Measurements from ENCODE around the gene SOX1.

The SOX1 gene

DNA sequence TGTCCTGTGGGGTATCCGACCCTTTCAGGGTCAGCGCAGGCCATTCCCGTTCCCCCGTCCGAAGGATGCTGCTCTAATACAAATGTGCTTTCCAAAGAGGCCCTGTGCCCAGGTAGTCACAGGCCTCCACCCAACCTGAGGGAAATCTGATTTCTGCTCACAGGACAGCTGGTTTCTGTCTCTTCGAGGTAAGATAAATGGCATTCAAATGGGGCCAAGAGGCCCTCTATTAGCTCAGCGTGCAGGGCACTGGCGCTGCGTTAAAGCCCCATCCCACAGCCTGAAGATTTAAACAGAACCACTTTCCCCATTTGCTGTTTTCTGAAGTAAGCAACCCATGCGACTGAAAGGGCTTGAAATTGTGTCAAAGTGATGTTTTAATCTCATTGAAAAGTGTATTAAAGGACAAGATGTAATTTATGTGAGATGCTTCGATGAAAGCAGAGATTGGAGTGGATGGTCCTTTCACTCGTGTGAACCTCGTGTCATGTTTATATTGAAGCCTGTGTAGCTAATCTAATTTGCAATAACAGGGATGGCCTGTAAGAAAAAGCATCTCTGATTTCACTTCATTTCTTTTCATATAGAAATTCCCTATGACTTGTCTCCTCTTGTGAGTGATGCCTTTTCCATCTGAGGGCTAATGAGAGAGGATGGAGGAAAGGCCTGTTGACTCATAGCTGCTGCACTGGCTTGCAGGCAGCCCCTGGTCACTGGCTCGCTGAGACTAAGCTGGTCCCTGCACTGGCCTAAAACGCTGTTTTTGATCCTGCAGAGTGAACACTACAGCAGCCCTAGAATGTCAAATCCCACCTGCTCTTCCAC is 7.3 kb upstream of the SOX1 start:
- no peak for DNase-seq

DNA sequence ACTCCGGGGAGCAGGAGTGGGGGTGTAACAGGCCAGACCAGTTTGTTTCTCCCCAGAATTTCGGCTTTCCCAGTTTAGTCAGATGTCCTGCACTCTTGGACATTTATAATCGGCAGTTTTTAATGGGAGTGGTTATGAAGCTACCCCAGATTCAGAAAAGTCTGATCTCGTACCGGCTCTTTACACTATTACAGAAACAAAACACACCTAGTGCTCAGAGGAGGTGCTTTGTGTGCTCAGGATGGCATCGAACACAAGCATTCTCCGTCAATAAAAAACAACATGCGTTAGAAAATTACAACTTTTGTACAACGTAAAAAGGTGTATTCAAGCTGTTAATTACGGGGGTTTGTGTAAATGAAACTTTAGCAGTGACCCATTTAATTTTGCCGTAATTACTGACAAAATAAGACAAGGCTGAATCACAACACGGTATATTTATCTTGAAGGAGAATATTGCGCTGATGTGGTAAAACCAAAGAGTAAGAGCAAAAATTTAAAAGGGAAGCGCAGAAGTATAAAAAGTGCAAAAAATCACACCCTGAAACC is 6.6 kb upstream of the SOX1 start:
- no peak for DNase-seq

GRCh38 chr13:112060899-112061366 is 6.0 kb upstream of the SOX1 start:
- no peak for DNase-seq

GRCh38 chr13:112061367-112062061 is 5.4 kb upstream of the SOX1 start:
- DNase-seq: no peak

- no peak for DNase-seq
Observed at GRCh38 chr13:112062072-112062567, 4.8 kb upstream of the SOX1 start.

DNA sequence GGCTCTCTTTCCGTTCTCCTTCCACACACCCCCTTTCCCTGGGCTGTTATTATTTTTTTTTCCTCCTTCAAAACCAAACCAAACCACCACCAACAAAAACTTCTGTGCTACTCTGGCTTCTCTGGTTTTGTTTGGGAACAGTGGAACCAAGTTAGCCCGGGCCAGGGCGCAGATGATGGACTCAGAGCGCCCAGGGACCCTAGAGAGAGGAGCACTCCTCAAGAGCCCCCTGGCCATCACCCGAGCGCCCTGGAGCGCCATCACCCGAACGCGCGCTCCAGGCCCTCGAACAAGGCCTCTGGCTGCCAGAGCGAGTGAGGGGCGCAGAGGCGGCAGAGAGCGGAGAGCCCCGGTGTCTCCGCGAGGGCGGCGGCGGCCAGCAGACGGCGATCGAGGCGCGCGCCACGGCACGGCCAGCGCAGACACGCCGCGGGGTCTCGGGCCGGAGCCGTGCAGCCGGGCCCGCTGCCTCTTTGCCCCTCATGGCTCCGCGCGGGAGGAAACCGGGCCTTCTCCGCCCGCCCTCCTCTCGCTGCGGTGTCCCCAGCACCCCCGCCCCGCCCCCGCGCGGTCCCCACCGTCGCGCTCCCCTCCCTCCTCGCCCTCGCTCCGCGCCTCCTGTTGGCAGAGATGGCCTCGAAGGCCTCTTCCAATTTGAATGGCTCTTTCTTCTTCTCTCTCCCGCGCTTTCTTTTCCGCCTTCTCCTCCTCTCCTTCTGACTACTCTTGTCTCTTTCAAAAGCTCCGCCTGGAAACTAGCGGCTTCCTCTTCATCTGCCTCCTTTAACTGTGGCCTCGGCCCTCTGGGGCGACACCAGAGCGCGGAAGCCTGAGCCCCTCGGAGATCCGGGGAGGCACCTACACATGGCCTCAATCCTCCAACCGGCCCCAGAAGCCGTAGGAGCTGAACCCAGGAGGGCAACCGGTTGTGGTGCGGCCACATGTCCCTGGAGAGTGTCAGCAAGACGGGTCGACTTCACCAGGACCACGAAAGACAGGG is 4.1 kb upstream of the SOX1 start:
- no peak for DNase-seq

- no peak for DNase-seq
Observed at GRCh38 chr13:112063807-112064206, 3.1 kb upstream of the SOX1 start.

GRCh38 chr13:112064222-112064621 is 2.7 kb upstream of the SOX1 start:
- DNase-seq: no peak

DNA sequence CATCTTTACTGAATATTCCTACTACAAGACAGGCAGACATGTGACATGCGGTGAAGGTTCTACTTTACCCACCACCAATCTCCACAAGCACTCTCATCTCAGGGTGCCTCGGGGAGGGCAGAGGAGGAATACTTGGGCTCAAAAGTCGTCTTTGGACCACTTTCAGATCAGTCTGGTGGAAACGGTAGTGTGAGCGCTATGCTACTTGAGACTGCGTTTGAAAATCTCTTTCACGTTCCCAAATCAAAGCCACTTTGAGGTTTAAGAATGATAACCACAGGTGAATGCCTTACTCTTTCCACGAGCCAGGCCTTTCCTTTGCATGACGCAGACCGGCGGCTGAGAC is 1.5 kb upstream of the SOX1 start:
- DNase-seq: no peak

GRCh38 chr13:112065867-112066623 is 904 bp upstream of the SOX1 start:
- DNase-seq: no peak

- peak; percentile 56 for DNase-seq
Observed at GRCh38 chr13:112066624-112067004, 335 bp upstream of the SOX1 start.

- DNase-seq: no peak
Observed at GRCh38 chr13:112067871-112068539, 1.1 kb downstream of the SOX1 start.

DNA sequence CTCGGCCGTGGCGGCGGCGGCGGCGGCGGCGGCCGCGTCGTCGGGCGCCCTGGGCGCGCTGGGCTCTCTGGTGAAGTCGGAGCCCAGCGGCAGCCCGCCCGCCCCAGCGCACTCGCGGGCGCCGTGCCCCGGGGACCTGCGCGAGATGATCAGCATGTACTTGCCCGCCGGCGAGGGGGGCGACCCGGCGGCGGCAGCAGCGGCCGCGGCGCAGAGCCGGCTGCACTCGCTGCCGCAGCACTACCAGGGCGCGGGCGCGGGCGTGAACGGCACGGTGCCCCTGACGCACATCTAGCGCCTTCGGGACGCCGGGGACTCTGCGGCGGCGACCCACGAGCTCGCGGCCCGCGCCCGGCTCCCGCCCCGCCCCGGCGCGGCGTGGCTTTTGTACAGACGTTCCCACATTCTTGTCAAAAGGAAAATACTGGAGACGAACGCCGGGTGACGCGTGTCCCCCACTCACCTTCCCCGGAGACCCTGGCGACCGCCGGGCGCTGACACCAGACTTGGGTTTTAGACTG is 1.7 kb downstream of the SOX1 start:
- no peak for DNase-seq

DNA sequence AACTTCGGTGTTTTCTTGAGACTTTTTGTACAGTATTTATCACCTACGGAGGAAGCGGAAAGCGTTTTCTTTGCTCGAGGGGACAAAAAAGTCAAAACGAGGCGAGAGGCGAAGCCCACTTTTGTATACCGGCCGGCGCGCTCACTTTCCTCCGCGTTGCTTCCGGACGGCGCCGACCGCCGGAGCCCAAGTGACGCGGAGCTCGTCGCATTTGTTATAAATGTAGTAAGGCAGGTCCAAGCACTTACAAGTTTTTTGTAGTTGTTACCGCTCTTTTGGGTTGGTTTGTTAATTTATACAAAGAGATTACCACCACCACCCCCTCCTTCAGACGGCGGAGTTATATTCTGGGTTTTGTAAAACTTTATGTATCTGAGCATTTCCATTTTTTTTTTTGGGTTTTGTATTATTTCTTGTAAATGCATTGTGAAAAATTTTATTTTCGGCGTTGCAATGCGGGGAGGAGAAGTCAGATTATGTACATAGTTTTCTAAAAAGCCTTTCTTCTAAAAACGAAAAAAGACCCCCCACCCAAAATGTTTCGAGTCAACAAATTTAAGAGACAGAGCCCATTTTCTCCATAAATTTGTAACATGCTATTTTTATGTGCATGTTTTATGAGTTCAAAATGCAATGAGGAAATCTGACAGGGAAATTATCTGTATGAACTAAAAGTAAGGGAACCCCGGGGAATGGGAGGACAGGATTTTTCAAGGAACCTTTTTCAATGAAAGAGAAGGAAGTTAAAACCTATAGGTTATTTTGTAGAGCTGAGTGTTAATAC is 2.3 kb downstream of the SOX1 start:
- no peak for DNase-seq

DNA sequence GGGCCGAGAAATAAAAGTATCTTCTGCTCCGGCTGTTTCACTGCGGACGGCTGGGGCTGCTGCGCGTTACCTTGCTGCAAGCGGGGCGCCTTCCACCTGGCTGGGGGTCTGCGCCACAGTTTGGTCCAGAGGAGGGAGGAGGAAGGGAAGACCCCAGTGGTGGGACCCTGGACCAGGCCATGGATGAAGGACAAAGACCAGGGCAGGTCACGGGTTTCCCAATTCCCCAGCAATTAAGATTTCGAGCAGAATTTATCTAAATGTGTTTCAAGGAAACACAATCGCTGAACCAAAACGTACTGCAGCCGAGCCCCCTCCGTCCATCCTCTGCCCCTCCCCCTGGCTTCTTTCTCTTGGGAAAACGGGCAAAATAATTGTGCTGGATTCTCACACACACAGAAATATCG is 2.9 kb downstream of the SOX1 start:
- no peak for DNase-seq

DNA sequence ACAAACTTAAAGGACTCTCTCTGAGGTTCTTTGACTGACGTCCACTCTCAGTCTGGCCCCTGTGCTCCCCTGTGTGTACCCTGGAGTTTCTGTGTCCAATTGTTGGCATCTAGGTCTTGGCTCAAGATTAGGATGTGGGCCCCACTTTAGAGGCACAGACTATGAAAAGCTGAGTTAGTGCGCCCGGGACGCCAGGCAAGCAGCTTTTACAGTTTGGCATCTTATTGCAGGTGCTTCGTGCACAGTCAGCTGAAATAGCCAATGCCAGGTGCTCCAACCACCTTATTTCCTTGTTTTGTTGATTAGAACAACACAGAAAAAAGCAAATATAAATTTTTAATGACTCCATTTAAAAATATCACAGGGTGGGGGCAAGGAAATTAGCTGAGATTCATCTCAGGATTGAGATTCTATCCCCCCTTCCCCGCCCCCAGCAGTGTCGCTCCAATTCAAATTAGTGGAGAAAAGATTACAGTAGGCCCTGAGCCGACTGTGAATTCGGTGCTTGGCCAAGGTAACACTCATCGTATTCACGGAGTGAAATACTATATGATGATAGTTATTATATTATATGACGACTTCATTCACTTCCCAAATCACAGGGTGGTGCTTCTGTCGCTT is 4.3 kb downstream of the SOX1 start:
- DNase-seq: no peak

- no peak for DNase-seq
Observed at GRCh38 chr13:112071723-112072533, 5.0 kb downstream of the SOX1 start.

DNA sequence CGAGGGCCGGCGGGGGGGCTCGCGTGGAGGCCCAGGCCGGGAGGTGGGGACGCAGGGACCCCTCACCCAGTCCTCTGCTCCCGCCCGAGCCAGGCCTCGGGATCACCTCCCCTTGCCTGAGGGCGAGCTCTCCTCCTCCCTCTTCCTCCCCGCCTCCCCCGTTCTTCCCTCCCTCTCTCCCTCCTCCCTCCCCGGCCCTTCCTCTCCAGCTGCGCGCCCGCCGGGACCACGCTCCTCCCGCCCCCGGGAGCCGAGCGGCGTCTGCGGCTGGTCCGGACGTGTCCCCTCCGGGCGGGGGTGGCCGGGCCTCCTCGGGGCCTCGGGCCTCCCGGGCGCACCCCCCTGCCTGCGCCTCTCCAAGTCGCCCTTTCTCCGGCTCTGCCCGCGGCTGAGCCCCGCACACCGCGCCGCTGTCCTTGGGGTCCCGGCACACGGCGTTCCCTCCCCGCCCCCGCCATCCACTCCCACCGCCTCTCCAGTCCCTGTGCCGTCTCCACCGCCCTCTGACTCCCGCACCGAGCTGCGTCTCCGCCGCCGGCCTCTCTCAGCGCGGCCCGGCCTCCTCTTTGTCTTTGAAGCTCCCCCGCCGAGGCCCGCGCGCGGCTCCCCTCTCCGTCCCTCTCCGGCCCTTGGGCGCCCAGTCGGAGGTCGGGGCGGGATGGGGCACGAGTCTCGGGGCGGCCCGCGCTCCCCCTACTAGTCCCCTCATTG is 5.7 kb downstream of the SOX1 start:
- no peak for DNase-seq
